Upper lobe of right lung (tissue), 1 donor: ENCODE data around the gene TMEM61. TPM values are rescaled to one million over a fixed set of nuclear protein-coding genes. Genes with fewer than 3 reads are reported as not detected.

Experiments
- ATAC-seq: fragments of 200-7000 bp; cut with Tn5 transposase; one replicate; pipeline ENCODE4 v1.9.1; 2020; ENCODE audit warnings: mild to moderate bottlenecking, moderate library complexity
- DNase-seq: peaks from one replicate; pipeline ENCODE4 v3.0.0-alpha.2; 2020
- H3K27ac ChIP-seq: fragments of 200-600 bp; one replicate; pipeline ENCODE4 v1.8.0; 2022
- H3K27me3 ChIP-seq: fragments of 200-600 bp; one replicate; pipeline ENCODE4 v1.8.0; 2022; ENCODE audit warnings: mild to moderate bottlenecking
- H3K36me3 ChIP-seq: fragments of 200-600 bp; one replicate; pipeline ENCODE4 v1.8.0; 2022
- H3K4me1 ChIP-seq: fragments of 200-600 bp; one replicate; pipeline ENCODE4 v1.8.0; 2022
- H3K4me3 ChIP-seq: fragments of 200-600 bp; one replicate; pipeline ENCODE4 v1.8.0; 2022; ENCODE audit warnings: mild to moderate bottlenecking
- H3K9me3 ChIP-seq: fragments of 200-600 bp; one replicate; pipeline ENCODE4 v1.8.0; 2022
- intact Hi-C: fragments of 100-400 bp; cut with DNase I; formaldehyde crosslinking; loops from one replicate; pipeline ENCODE4 v1.11.0; 2022
- total RNA-seq: library from RNA; stranded (reverse); fragmentation: NEBNext Ultra II Directional; extraction: Animal tissue kit (Norgen Biotek cat#: 25700); gene quantifications from one replicate; pipeline ENCODE4 v1.2.1, GENCODE V29; 2021
- TF ChIP-seq, protein P1 (sequence below): fragments of 200-600 bp; IDR thresholded peaks from one replicate; pipeline ENCODE4 v1.8.0; 2022; ENCODE audit warnings: antibody characterized with exemption
- donor health status: DM: no; HTN: yes; CAD: no; lungs with severe emphysema.

The TMEM61 gene
- total RNA-seq, 1 donor from 2014 or later: 2.3 TPM

DNA sequence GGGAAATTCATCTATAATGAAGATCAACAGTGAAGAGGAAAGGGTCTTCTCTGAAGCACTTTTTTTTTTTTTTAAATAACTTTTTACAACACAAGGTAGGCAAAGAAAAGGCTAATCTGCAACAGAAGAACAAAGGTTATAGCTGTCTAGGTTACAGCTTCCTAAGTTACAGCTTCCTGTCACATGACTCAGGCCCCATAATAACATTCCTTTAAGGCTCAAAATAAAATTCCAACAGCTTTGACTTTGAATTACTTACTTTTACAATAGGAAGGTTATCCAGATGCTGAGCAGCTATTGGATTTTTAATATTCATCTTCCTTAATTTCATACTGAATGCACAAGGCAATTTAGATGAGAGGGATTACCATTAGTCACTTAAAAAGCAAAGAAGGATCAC, 40.4 kb upstream of the TMEM61 start:
- no peaks in the 10 kb centered on the region for H3K27me3 ChIP-seq
- H3K36me3 ChIP-seq: no peaks in the 10 kb centered on the region
- H3K9me3 ChIP-seq: no peaks in the 10 kb centered on the region
- TF ChIP-seq, protein P1, sequence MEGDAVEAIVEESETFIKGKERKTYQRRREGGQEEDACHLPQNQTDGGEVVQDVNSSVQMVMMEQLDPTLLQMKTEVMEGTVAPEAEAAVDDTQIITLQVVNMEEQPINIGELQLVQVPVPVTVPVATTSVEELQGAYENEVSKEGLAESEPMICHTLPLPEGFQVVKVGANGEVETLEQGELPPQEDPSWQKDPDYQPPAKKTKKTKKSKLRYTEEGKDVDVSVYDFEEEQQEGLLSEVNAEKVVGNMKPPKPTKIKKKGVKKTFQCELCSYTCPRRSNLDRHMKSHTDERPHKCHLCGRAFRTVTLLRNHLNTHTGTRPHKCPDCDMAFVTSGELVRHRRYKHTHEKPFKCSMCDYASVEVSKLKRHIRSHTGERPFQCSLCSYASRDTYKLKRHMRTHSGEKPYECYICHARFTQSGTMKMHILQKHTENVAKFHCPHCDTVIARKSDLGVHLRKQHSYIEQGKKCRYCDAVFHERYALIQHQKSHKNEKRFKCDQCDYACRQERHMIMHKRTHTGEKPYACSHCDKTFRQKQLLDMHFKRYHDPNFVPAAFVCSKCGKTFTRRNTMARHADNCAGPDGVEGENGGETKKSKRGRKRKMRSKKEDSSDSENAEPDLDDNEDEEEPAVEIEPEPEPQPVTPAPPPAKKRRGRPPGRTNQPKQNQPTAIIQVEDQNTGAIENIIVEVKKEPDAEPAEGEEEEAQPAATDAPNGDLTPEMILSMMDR: no peak
- no peaks in the 10 kb centered on the region for H3K4me1 ChIP-seq
- DNase-seq (no peak), ATAC-seq (no peak)
- intact Hi-C loops: no loop called here
- H3K27ac ChIP-seq: no peak overlapping the region
- H3K4me3 ChIP-seq: no peak overlapping the region

DNA sequence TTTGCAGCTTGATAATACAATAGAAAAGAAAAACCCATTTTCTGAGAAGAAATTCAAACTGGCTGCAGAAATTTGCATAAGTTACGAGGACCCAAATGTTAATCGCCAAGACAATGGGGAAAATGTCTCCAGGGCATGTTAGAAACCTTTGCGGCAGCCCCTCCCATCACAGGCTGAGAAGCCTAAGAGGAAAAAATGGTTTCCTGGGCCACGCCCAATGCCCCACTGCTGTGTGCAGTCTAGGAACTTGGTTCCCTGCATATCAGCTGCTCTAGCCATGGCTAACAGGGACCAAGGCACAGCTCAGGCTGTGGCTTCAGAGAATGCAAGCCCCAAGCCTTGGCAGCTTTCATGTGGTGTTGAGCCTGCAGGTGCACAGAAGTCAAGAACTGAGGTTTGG, 37.5 kb upstream of the TMEM61 start:
- intact Hi-C loops: no loop called here
- no peak for DNase-seq
- no peaks in the 10 kb centered on the region for H3K9me3 ChIP-seq

DNA sequence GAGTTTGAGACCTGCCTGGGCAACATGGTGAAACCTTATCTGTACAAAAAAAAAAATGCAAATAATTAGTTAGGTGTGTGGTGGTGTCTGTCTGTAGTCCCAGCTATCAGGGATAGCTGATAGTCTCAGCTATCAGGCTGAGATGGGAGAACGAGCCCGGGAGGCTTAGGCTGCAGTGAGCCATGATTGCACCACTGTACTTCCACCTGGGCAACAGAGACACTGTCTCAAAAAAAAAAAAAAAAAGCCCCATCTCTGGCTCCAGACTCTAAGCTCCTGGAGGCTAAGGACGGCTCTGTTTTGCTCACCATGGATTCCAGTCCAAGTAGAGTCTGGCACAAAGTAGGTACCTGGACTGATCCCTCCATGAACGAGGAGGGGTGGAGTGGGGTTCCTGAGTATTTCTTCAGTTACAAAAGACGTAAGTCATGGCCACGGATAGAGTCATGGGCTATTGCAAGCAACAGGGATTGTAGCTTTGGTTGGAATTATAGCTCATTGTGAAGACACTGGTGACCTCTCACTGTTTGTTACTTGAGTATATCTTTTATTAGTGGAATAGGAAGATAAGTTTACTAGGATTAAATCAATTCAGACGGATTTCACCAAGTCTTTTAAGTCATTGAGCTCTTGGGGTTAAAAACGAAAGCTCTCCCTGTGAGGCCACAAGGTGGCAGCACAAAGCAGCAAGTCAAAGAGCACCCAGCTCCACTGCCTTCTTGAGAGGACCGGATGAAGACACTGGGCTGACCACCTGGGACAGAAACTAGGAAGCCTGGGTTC, 35.6 kb upstream of the TMEM61 start:
- intact Hi-C loops: loop anchor here (5.0 kb wide), 1 partner anchor 52 kb away; the partner anchor contains the start of gene BSND
- H3K4me3 ChIP-seq: no peak overlapping the region
- peak; percentile 75 for DNase-seq
- no peaks in the 10 kb centered on the region for H3K27me3 ChIP-seq
- TF ChIP-seq, protein P1: peak; percentile 87
- ATAC-seq: peak; percentile 94
- no peaks in the 10 kb centered on the region for H3K4me1 ChIP-seq
- no peak overlapping the region for H3K27ac ChIP-seq
- H3K9me3 ChIP-seq: no peaks in the 10 kb centered on the region
- no peaks in the 10 kb centered on the region for H3K36me3 ChIP-seq

More for the DNA sequence above, 37.5 kb upstream of the TMEM61 start:
- no peaks in the 10 kb centered on the region for H3K36me3 ChIP-seq
- H3K27me3 ChIP-seq: no peaks in the 10 kb centered on the region
- no peak overlapping the region for H3K4me3 ChIP-seq
- no peak overlapping the region for H3K27ac ChIP-seq
- ATAC-seq: no peak
- TF ChIP-seq, protein P1: no peak
- H3K4me1 ChIP-seq: no peaks in the 10 kb centered on the region

DNA sequence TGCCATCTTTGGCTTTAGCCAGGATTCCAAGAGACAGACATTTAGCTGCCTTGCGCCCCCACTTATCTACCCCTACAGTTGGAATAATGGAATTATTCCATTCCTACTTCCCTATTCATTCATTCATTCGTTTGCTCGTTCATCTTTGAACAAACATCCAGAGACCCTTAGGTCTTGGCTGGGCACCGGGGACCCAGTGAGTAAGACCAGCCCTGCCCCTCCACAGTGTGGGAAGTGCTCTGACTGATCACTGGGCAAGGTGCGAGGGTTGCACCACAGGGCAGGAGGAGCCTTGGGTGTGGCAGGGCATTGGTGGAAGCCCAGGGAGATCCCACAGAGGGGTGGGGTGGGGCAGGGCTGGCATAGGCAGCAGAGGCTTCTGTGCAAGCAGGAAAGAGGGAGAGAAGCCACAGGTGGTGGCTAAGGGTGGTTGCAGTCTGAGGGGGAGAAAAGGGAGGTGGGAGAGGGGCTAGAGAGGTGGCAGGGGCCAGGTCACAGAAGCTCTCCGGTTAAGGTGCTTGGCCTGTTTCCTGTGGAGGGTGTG, 35.0 kb upstream of the TMEM61 start:
- H3K9me3 ChIP-seq: no peaks in the 10 kb centered on the region
- no peak overlapping the region for H3K27ac ChIP-seq
- DNase-seq (peak; percentile 70), ATAC-seq (peak; percentile 65)
- TF ChIP-seq, protein P1: no peak
- H3K4me3 ChIP-seq: no peak overlapping the region
- H3K4me1 ChIP-seq: peaks cover 2% of the 10 kb centered on the region
- H3K36me3 ChIP-seq: no peaks in the 10 kb centered on the region
- H3K27me3 ChIP-seq: no peaks in the 10 kb centered on the region
- intact Hi-C loops: loop anchor here (5.0 kb wide), 1 partner anchor 52 kb away; the partner anchor contains the start of gene BSND

DNA sequence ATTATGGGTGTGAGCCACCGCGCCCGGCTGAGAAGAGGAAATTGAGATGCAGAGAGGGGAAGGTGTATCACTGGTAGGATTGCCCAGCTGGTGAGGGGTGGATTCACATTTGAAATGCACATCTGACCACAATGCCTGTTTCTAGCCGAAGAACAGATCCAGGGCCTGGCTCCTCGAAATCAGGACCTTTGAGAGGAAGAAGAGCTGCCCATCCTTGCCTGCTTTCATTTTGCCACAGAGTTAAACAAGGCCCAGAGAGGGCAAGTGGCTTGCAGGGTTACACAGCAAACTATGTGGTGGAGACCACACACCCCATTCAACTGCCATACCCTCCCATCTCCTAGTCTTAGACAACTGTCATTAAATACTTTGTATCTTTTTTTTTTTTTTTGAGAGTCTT, 32.9 kb upstream of the TMEM61 start:
- Histone ChIP-seq H3K4me3 (no peak overlapping the region), H3K36me3 (no peaks in the 10 kb centered on the region), H3K9me3 (no peaks in the 10 kb centered on the region), H3K27ac (no peak overlapping the region), H3K27me3 (no peaks in the 10 kb centered on the region), H3K4me1 (peaks cover 3% of the 10 kb centered on the region)
- TF ChIP-seq, protein P1: no peak
- ATAC-seq (no peak), DNase-seq (no peak)
- intact Hi-C loops: loop anchor here (5.0 kb wide), 1 partner anchor 50 kb away; the partner anchor contains the start of gene BSND
